Measurements from ENCODE around the gene VPS13C.

Gene VPS13C

GRCh38 chr15:61839546-61839945 lies 220.7 kb downstream of the VPS13C start:
- DNase-seq, result no peak

GRCh38 chr15:61835496-61836106 lies 224.6 kb downstream of the VPS13C start:
- peak; percentile 57 for DNase-seq

- no peak for DNase-seq
Observed at GRCh38 chr15:61835029-61835428, 225.2 kb downstream of the VPS13C start.

- peak; percentile 82 for DNase-seq
Observed at GRCh38 chr15:61834076-61834697, 226.1 kb downstream of the VPS13C start.

GRCh38 chr15:61832223-61832622 lies 228.0 kb downstream of the VPS13C start:
- no peak for DNase-seq

GRCh38 chr15:61831505-61831921 lies 228.7 kb downstream of the VPS13C start:
- DNase-seq, result no peak

- no peak for DNase-seq
Observed at GRCh38 chr15:61830536-61831330, 229.5 kb downstream of the VPS13C start.

GRCh38 chr15:61829514-61829889 lies 230.7 kb downstream of the VPS13C start:
- no peak for DNase-seq

GRCh38 chr15:61828860-61829513 lies 231.3 kb downstream of the VPS13C start:
- no peak for DNase-seq

- DNase-seq, result no peak
Observed at GRCh38 chr15:61828008-61828407, 232.2 kb downstream of the VPS13C start.

GRCh38 chr15:61827131-61827530 lies 233.1 kb downstream of the VPS13C start:
- DNase-seq, result no peak

- no peak for DNase-seq
Observed at GRCh38 chr15:61824291-61824690, 236.0 kb downstream of the VPS13C start.

- DNase-seq, result no peak
Observed at GRCh38 chr15:61822511-61822910, 237.7 kb downstream of the VPS13C start.

- no peak for DNase-seq
Observed at GRCh38 chr15:61820951-61821350, 239.3 kb downstream of the VPS13C start.

- no peak for DNase-seq
Observed at GRCh38 chr15:61820212-61820611, 240.0 kb downstream of the VPS13C start.

GRCh38 chr15:61819386-61819785 lies 240.9 kb downstream of the VPS13C start:
- no peak for DNase-seq

- DNase-seq, result no peak
Observed at GRCh38 chr15:61818801-61819200, 241.4 kb downstream of the VPS13C start.

- DNase-seq, result no peak
Observed at GRCh38 chr15:61816856-61817255, 243.4 kb downstream of the VPS13C start.

- no peak for DNase-seq
Observed at GRCh38 chr15:61815356-61816083, 244.7 kb downstream of the VPS13C start.

- DNase-seq, result no peak
Observed at GRCh38 chr15:61812476-61812875, 247.8 kb downstream of the VPS13C start.

- no peak for DNase-seq
Observed at GRCh38 chr15:61811952-61812351, 248.3 kb downstream of the VPS13C start.

- no peak for DNase-seq
Observed at GRCh38 chr15:61809216-61809615, 251.0 kb downstream of the VPS13C start.
